ENCODE results near the gene IL2RA.

DNA sequence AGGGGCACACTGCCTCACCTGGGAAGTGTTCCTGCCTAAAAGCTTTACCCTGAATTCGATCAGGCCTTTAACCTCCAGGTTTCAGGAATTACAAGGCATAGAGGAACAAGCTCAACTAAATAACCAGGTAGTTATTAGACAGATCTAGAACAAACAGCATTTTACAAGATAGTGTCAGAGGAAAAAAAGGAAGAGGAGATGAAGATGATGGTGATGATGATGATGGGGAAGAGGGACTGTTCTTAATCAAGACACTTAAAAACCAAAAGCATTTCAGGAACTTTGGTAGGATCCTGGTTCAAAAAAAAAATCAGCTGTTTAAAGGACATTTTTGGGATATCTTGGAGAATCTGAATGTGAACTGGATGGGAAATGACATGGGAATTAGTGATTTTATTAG is 38.2 kb upstream of the IL2RA start:
- no peak for TF ChIP-seq EZH2phosphoT487 (conservative IDR thresholded peaks at IDR 0.05; ENCODE audit: low read length)
- TF ChIP-seq, protein P1, sequence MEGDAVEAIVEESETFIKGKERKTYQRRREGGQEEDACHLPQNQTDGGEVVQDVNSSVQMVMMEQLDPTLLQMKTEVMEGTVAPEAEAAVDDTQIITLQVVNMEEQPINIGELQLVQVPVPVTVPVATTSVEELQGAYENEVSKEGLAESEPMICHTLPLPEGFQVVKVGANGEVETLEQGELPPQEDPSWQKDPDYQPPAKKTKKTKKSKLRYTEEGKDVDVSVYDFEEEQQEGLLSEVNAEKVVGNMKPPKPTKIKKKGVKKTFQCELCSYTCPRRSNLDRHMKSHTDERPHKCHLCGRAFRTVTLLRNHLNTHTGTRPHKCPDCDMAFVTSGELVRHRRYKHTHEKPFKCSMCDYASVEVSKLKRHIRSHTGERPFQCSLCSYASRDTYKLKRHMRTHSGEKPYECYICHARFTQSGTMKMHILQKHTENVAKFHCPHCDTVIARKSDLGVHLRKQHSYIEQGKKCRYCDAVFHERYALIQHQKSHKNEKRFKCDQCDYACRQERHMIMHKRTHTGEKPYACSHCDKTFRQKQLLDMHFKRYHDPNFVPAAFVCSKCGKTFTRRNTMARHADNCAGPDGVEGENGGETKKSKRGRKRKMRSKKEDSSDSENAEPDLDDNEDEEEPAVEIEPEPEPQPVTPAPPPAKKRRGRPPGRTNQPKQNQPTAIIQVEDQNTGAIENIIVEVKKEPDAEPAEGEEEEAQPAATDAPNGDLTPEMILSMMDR (IDR thresholded peaks at IDR 0.05; ENCODE audit: insufficient read depth, low read length, poor library complexity, severe bottlenecking) = no peak
